PC-3 (cell line): ENCODE measurements around the gene CADPS2. TPM values are rescaled to one million over a fixed set of nuclear protein-coding genes. Genes with fewer than 3 reads are reported as not detected.

Source experiments
- ATAC-seq: fragments of 200-7000 bp; cut with Tn5 transposase; 2 replicates; pipeline ENCODE4 v1.9.1; 2020; ENCODE audit warnings: mild to moderate bottlenecking, moderate library complexity
- BruUV-seq: library from RNA; stranded (reverse); fragments of 400-500 nt; replicated peaks from 2 replicates; lab custom pipeline; 2021; lab: Mats Ljungman, UMichigan
- CTCF ChIA-PET: fragments of 300-600 bp; sonication (Branson Sonifier 250); formaldehyde crosslinking; loops from one replicate; lab custom pipeline; 2022; ENCODE audit warnings: antibody characterized with exemption; lab: Charles Lee
- POLR2A ChIA-PET: fragments of 300-600 bp; sonication (Branson Sonifier 250); formaldehyde crosslinking; loops from one replicate; lab custom pipeline; 2022; ENCODE audit warnings: antibody characterized with exemption; ENCODE audit not compliant: unreplicated experiment; lab: Charles Lee
- DNase-seq: peaks from one replicate; pipeline ENCODE4 v3.0.0-alpha.2; 2015
- H2AFZ ChIP-seq: fragments of 300-600 bp; sonication (generic); 2 replicates; pipeline ENCODE4 v1.6.0; 2016; ENCODE audit warnings: antibody characterized with exemption, low read length
- H3F3A ChIP-seq: fragments of 300-600 bp; sonication (generic); one replicate; pipeline ENCODE4 v1.6.0; 2017; ENCODE audit warnings: antibody characterized with exemption, low read length, control low read depth, mild to moderate bottlenecking; ENCODE audit not compliant: unreplicated experiment
- H3K27ac ChIP-seq: fragments of 300-600 bp; sonication (generic); 2 replicates; pipeline ENCODE4 v1.5.1; 2016; ENCODE audit warnings: mild to moderate bottlenecking, low read length
- H3K27me3 ChIP-seq: fragments of 300-600 bp; sonication (generic); 2 replicates; pipeline ENCODE4 v1.6.1; 2016; ENCODE audit warnings: low read length, mixed read lengths
- H3K36me3 ChIP-seq: fragments of 300-600 bp; sonication (generic); 2 replicates; pipeline ENCODE4 v1.6.1; 2016; ENCODE audit warnings: low read depth, mixed run types, low read length, mixed read lengths
- H3K4me1 ChIP-seq: fragments of 300-600 bp; sonication (generic); 2 replicates; pipeline ENCODE4 v1.5.1; 2016; ENCODE audit warnings: low read length; ENCODE audit not compliant: insufficient read depth
- H3K4me2 ChIP-seq: fragments of 300-600 bp; sonication (generic); 2 replicates; pipeline ENCODE4 v1.6.0; 2016; ENCODE audit warnings: low read length
- H3K4me3 ChIP-seq: fragments of 300-600 bp; sonication (generic); 2 replicates; pipeline ENCODE4 v1.5.1; 2016; ENCODE audit warnings: mild to moderate bottlenecking, low read length, mixed read lengths
- H3K79me2 ChIP-seq: fragments of 300-600 bp; sonication (generic); 2 replicates; pipeline ENCODE4 v1.6.1; 2017; ENCODE audit warnings: low read length, mixed read lengths
- H3K9ac ChIP-seq: fragments of 300-600 bp; sonication (generic); 2 replicates; pipeline ENCODE4 v1.6.0; 2016; ENCODE audit warnings: mild to moderate bottlenecking, low read length
- H3K9me2 ChIP-seq: fragments of 300-600 bp; sonication (generic); replicated peaks from 2 replicates; pipeline ENCODE4 v1.6.1; 2016; ENCODE audit warnings: mixed run types, low read length, mixed read lengths
- H3K9me3 ChIP-seq: fragments of 300-600 bp; sonication (generic); 2 replicates; pipeline ENCODE4 v1.6.1; 2016; ENCODE audit warnings: low read length, mixed read lengths
- H4K20me1 ChIP-seq: fragments of 300-600 bp; sonication (generic); 2 replicates; pipeline ENCODE4 v1.6.1; 2016; ENCODE audit warnings: low read length, mixed read lengths
- CTCF ChIP-seq: fragments of 300-600 bp; sonication (generic); conservative IDR thresholded peaks from 2 replicates; pipeline ENCODE4 v1.5.1; 2017; ENCODE audit warnings: antibody characterized with exemption, low read depth, mild to moderate bottlenecking, low read length
- EZH2 ChIP-seq: fragments of 300-600 bp; sonication (generic); IDR thresholded peaks from one replicate; pipeline ENCODE4 v1.6.1; 2017; ENCODE audit warnings: antibody characterized with exemption, mild to moderate bottlenecking, low read length; ENCODE audit not compliant: unreplicated experiment
- EZH2phosphoT487 ChIP-seq: fragments of 300-600 bp; sonication (generic); IDR thresholded peaks from 2 replicates; pipeline ENCODE4 v1.6.1; 2018; ENCODE audit warnings: mild to moderate bottlenecking, antibody characterized with exemption, low read length, borderline replicate concordance
- intact Hi-C: fragments of 100-400 bp; cut with micrococcal nuclease; formaldehyde crosslinking; loops from 2 replicates; pipeline ENCODE4 v1.9.0; 2023
- total RNA-seq: library from RNA; depleted of rRNA; stranded (reverse); fragments of >200 nt; gene quantifications from 2 replicates; pipeline ENCODE4 v1.2.3, GENCODE V29; 2014

CADPS2 gene
- total RNA-seq, 1 experiment from 2014 or later: 9.4 TPM

- no peaks in the 10 kb centered on the region for H3K36me3 ChIP-seq
- no peak overlapping the region for H3K9ac ChIP-seq
- no peaks in the 10 kb centered on the region for H3K9me2 ChIP-seq
- CTCF ChIA-PET: no interaction called here
- H3K9me3 ChIP-seq: no peaks in the 10 kb centered on the region
- no peak overlapping the region for H3K4me3 ChIP-seq
- H3K4me2 ChIP-seq: no peak overlapping the region
- DNase-seq: no peak
- no peaks in the 10 kb centered on the region for H3K27me3 ChIP-seq
- no TSS peak for BruUV-seq
- no peak for ATAC-seq
- POLR2A ChIA-PET: no interaction called here
- no peaks in the 10 kb centered on the region for H3F3A ChIP-seq
- intact Hi-C loops: no loop called here
- H4K20me1 ChIP-seq: no peaks in the 10 kb centered on the region
- no peaks in the 10 kb centered on the region for H3K79me2 ChIP-seq
- no peak for TF ChIP-seq EZH2
- no peak for TF ChIP-seq CTCF
- TF ChIP-seq EZH2phosphoT487: no peak
- no peak overlapping the region for H3K27ac ChIP-seq
- H2AFZ ChIP-seq: no peak overlapping the region
- no peaks in the 10 kb centered on the region for H3K4me1 ChIP-seq
Observed at GRCh38 chr7:122311734-122312450, 574.4 kb downstream of the CADPS2 start.

GRCh38 chr7:122311050-122311700, 575.1 kb downstream of the CADPS2 start:
- Histone ChIP-seq H3K27ac (no peak overlapping the region), H3K4me3 (no peak overlapping the region), H2AFZ (no peak overlapping the region), H3K9me2 (no peaks in the 10 kb centered on the region), H3F3A (no peaks in the 10 kb centered on the region), H3K4me2 (no peak overlapping the region), H3K79me2 (no peaks in the 10 kb centered on the region), H3K9me3 (no peaks in the 10 kb centered on the region), H3K9ac (no peak overlapping the region), H4K20me1 (no peaks in the 10 kb centered on the region), H3K4me1 (no peaks in the 10 kb centered on the region), H3K36me3 (no peaks in the 10 kb centered on the region), H3K27me3 (no peaks in the 10 kb centered on the region)
- ChIA-PET POLR2A (no interaction called here), CTCF (no interaction called here)
- DNase-seq: no peak
- intact Hi-C loops: no loop called here
- BruUV-seq: no TSS peak
- ATAC-seq: no peak
- no peak for TF ChIP-seq CTCF
- no peak for TF ChIP-seq EZH2
- TF ChIP-seq EZH2phosphoT487: no peak
